ENCODE measurements around the gene CTIF.

DNA sequence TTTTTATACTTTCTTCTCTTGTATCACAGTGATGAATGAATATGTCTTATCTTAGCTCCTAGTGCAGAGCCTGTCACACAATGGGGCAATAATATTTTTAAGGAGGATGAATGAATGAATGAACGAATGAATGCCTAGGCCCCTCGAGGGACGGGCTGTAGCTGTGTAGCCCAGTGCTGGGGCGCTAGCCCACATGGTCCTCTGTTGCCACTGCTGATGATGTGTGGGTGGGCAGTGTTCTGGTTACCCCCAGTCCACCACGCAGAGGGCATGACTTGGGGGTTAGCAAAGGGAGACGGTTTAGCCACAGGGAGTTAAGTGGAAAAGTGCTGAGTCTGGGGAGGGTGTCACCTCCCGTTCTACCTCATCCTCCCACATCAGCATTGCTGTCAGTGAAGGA, 277.7 kb downstream of the CTIF start:
- no peak for TF ChIP-seq SPI1 (IDR thresholded peaks at IDR 0.05; ENCODE audit: low read depth, low read length)
- TF ChIP-seq POLR2A (IDR thresholded peaks at IDR 0.05; ENCODE audit: low read depth, low read length), result no peak

Data from GM12891 (cell line).